ENCODE results near the gene SLC39A3.
"Not testable (repeated sequence)": the region's sequence is repeated elsewhere in the genome, so short reads cannot be mapped to it uniquely, and the experiment has no call there.

Gene SLC39A3

GRCh38 chr19:2713170-2713569 lies 26.6 kb downstream of the SLC39A3 start:
- ATAC-seq, H3K27me3 Mint-ChIP-seq, DNase-seq, H3K4me3 Mint-ChIP-seq, H3K27ac Mint-ChIP-seq: not testable (repeated sequence)
- H3K4me1 Mint-ChIP-seq: peaks cover 11% of the 10 kb centered on the region
- H3K9me3 Mint-ChIP-seq: peaks cover 11 to 14% of the 10 kb centered on the region in 2 donors

- ATAC-seq: no peak
- DNase-seq: no peak
- H3K9me3 Mint-ChIP-seq: peaks cover 11 to 14% of the 10 kb centered on the region in 2 donors
- no peaks in the 10 kb centered on the region for H3K27me3 Mint-ChIP-seq
- H3K27ac Mint-ChIP-seq: peak overlapping the region in 1 of 2 donors; percentile 66
- H3K4me3 Mint-ChIP-seq: no peak overlapping the region
- peaks cover 11% of the 10 kb centered on the region for H3K4me1 Mint-ChIP-seq
These were observed 28.0 kb downstream of the SLC39A3 start for GRCh38 chr19:2711875-2712205.

- Mint-ChIP-seq H3K4me1 (peaks cover 11% of the 10 kb centered on the region), H3K27me3 (no peaks in the 10 kb centered on the region), H3K27ac (peak overlapping the region in 1 of 2 donors; percentile 95), H3K9me3 (peaks cover 11 to 14% of the 10 kb centered on the region in 2 donors), H3K4me3 (no peak overlapping the region)
- no peak for DNase-seq
- no peak for ATAC-seq
These were observed 28.5 kb downstream of the SLC39A3 start for GRCh38 chr19:2711172-2711874.

- Mint-ChIP-seq H3K4me3 (no peak overlapping the region), H3K27me3 (no peaks in the 10 kb centered on the region), H3K9me3 (no peaks in the 10 kb centered on the region), H3K27ac (no peak overlapping the region), H3K4me1 (peaks cover 19% of the 10 kb centered on the region)
- no peak for ATAC-seq
- DNase-seq: no peak
These were observed 33.6 kb downstream of the SLC39A3 start for GRCh38 chr19:2706251-2706650.

- ATAC-seq (no peak), DNase-seq (no peak)
- Mint-ChIP-seq H3K4me3 (no peak overlapping the region), H3K27ac (no peak overlapping the region), H3K9me3 (no peaks in the 10 kb centered on the region), H3K27me3 (no peaks in the 10 kb centered on the region), H3K4me1 (peaks cover 37% of the 10 kb centered on the region)
These were observed 36.1 kb downstream of the SLC39A3 start for GRCh38 chr19:2703691-2704216.

GRCh38 chr19:2703077-2703437 lies 36.8 kb downstream of the SLC39A3 start:
- DNase-seq: no peak
- Mint-ChIP-seq H3K4me1 (peaks cover 42% of the 10 kb centered on the region), H3K27ac (peak overlapping the region in 1 of 2 donors; percentile 44), H3K9me3 (no peaks in the 10 kb centered on the region), H3K27me3 (no peaks in the 10 kb centered on the region), H3K4me3 (peak overlapping the region; percentile 44 to 63)
- ATAC-seq: no peak

GRCh38 chr19:2702170-2703076 lies 37.4 kb downstream of the SLC39A3 start, which contains the start of gene GNG7:
TSS of gene GNG7 (minus strand) at chr19:2702694. CDS start at chr19:2520688, 182,006 bp downstream.
- H3K27me3 Mint-ChIP-seq: no peaks in the 10 kb centered on the region

GRCh38 chr19:2701361-2702169 lies 38.3 kb downstream of the SLC39A3 start:
- DNase-seq (no peak), ATAC-seq (no peak)
- no peaks in the 10 kb centered on the region for H3K27me3 Mint-ChIP-seq
- peaks cover 42% of the 10 kb centered on the region for H3K4me1 Mint-ChIP-seq
- no peaks in the 10 kb centered on the region for H3K9me3 Mint-ChIP-seq
- H3K4me3 Mint-ChIP-seq: peak overlapping the region; percentile 76 to 77
- no peak overlapping the region for H3K27ac Mint-ChIP-seq

More at GRCh38 chr19:2702170-2703076, 37.4 kb downstream of the SLC39A3 start, which contains the start of gene GNG7:
- peak; percentile 93 to 95 for DNase-seq
- peak within 1 kb of the TSS; percentile 76 to 77 for H3K4me3 Mint-ChIP-seq
- ATAC-seq: peak; percentile 99
- H3K4me1 Mint-ChIP-seq: peaks cover 42% of the 10 kb centered on the region
- peak within 1 kb of the TSS in 1 of 2 donors; percentile 44 for H3K27ac Mint-ChIP-seq
- H3K9me3 Mint-ChIP-seq: no peaks in the 10 kb centered on the region

GRCh38 chr19:2700660-2701360 lies 39.0 kb downstream of the SLC39A3 start:
- no peak overlapping the region for H3K4me3 Mint-ChIP-seq
- H3K4me1 Mint-ChIP-seq: peaks cover 42% of the 10 kb centered on the region
- H3K27me3 Mint-ChIP-seq: no peaks in the 10 kb centered on the region
- DNase-seq: no peak
- H3K9me3 Mint-ChIP-seq: no peaks in the 10 kb centered on the region
- ATAC-seq: no peak
- no peak overlapping the region for H3K27ac Mint-ChIP-seq

- Mint-ChIP-seq H3K27me3 (no peaks in the 10 kb centered on the region), H3K4me3 (no peak overlapping the region), H3K27ac (no peak overlapping the region), H3K4me1 (peaks cover 42% of the 10 kb centered on the region), H3K9me3 (no peaks in the 10 kb centered on the region)
- DNase-seq (no peak), ATAC-seq (no peak)
These were observed 40.2 kb downstream of the SLC39A3 start for GRCh38 chr19:2699413-2700140.

GRCh38 chr19:2694196-2694595 lies 45.6 kb downstream of the SLC39A3 start:
- no peak overlapping the region for H3K4me3 Mint-ChIP-seq
- H3K4me1 Mint-ChIP-seq: peaks cover 9% of the 10 kb centered on the region
- DNase-seq: no peak
- no peaks in the 10 kb centered on the region for H3K9me3 Mint-ChIP-seq
- no peaks in the 10 kb centered on the region for H3K27me3 Mint-ChIP-seq
- ATAC-seq: no peak
- H3K27ac Mint-ChIP-seq: peak overlapping the region in 1 of 2 donors; percentile 21

- ATAC-seq: no peak
- Mint-ChIP-seq H3K4me1 (peaks cover 3% of the 10 kb centered on the region), H3K27ac (no peak overlapping the region), H3K27me3 (no peaks in the 10 kb centered on the region), H3K4me3 (no peak overlapping the region), H3K9me3 (no peaks in the 10 kb centered on the region)
- DNase-seq: no peak
These were observed 46.2 kb downstream of the SLC39A3 start for GRCh38 chr19:2693492-2694160.

- no peak for DNase-seq
- Mint-ChIP-seq H3K27ac (no peak overlapping the region), H3K4me1 (no peaks in the 10 kb centered on the region), H3K9me3 (no peaks in the 10 kb centered on the region), H3K4me3 (no peak overlapping the region), H3K27me3 (no peaks in the 10 kb centered on the region)
- no peak for ATAC-seq
These were observed 47.9 kb downstream of the SLC39A3 start for GRCh38 chr19:2691951-2692350.

- Mint-ChIP-seq H3K27ac (peak overlapping the region in 1 of 2 donors; percentile 33), H3K4me1 (no peaks in the 10 kb centered on the region), H3K9me3 (no peaks in the 10 kb centered on the region), H3K4me3 (no peak overlapping the region), H3K27me3 (no peaks in the 10 kb centered on the region)
- ATAC-seq (no peak), DNase-seq (no peak)
These were observed 49.0 kb downstream of the SLC39A3 start for GRCh38 chr19:2690856-2691255.

Data from stimulated activated naive CD8-positive, alpha-beta T cell treated with anti-CD3 and anti-CD28 coated beads, Interleukin-15, amount 100 ng/mL, for 72 hours (primary cell).